Body of pancreas (tissue), 4 donors: ENCODE data around the gene SLC41A3.

Experiments used
- CTCF ChIP-seq, 7 experiments: fragments of 450-650 bp in 4 of 7; fragments of 200-600 bp in 3 of 7; sonication (generic) in 3 of 7; IDR thresholded peaks; one replicate each; pipeline ENCODE4 v1.5.1; 2016 to 2019; ENCODE audit warnings: antibody characterized with exemption in 7 of 7
- POLR2A ChIP-seq, 3 donors: fragments of 450-650 bp; IDR thresholded peaks; one replicate each; pipeline ENCODE4 v1.6.1; 2016; ENCODE audit warnings: antibody characterized with exemption in 3 of 3, mild to moderate bottlenecking in 2 of 3

- TF ChIP-seq CTCF (IDR thresholded peaks at IDR 0.05) (no peak), POLR2A (IDR thresholded peaks at IDR 0.05) (no peak)
Observed at GRCh38 chr3:126117212-126117611, 33.3 kb upstream of the SLC41A3 start.
